Stimulated activated naive CD4-positive, alpha-beta T cell (primary cell): Measurements from ENCODE around the gene FEM1C.

Experiments used
- DNase-seq, 6 experiments: peaks; one replicate each; lab custom pipeline; 2025; lab: John Stamatoyannopoulos, UW

The FEM1C gene

DNA sequence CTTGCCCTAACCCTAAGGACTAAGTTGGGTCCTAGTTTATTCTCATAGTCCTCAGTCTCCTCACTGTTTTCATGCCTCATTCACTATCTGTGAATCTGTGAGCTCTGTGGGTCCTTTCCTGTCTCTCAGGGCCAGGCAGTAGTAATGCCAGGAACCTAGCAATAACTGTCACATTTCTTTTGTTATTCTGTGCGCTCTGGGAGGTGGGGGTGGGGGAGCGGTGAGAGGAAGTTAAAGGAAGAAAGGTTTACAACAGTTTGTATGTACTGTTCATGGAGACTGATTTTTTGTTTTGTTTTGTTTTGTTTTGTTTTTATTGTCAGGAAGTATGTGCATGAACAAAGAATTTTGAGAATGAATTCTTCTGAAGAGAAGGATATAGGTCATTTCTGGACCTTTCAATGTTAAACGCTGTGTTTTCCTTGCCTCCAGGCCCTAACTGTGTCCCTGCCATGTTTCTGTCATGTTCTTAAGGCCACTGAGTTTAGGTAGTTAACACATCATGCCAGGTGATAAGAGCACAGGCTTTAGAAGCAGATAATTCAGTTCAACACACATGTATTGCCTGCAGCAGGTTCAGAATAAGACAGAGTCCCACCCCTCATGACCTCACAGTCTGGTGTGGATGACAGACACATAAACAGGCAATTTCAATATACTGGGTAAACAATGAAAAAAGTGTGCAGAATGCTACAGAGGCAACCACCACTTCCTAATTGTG lies 13.3 kb upstream of the FEM1C start:
- peak in 1 of 6 experiments; percentile 8 for DNase-seq

DNA sequence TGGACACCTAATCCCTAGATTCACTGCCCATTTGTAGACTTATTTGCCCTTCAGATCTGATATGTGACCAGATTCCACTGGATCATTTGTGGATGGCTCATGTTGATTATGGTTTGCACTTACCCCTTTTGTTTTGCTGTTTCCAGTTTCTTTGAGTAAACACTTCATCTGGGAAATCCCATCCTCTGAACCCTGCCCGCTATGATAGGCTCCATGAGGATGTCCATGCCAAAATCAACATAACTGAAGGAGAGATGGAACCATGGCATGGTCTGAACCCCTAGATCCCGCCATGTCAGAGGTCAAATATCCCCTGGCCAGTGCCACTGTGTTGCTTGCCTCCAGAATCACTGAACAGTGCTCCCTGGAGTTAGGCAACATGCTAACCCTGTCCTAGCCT lies 11.7 kb upstream of the FEM1C start:
- DNase-seq, result no peak

GRCh38 chr5:115555084-115555633 lies 10.6 kb upstream of the FEM1C start:
- DNase-seq, result no peak

DNA sequence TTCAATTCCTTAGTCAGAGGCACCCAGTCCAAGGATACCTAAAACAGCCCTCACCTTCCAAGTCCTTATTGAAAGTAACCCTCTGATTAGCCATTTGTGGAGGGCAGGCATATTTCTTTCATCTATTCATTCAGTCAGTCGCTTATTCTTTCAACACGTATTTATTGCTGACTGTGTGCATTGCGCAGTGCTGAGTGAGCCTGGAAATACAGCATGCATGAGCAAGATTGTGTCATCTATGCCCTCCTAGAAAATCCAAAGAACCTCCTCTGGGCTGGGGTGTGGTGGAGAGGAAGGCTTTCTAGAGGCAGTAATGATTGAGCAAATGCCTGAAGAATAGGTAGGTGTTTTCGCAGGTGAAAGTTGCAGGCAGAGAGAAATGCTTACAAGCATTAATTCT lies 8.5 kb upstream of the FEM1C start:
- DNase-seq, result no peak

- no peak for DNase-seq
Measured at GRCh38 chr5:115551415-115551814, 6.8 kb upstream of the FEM1C start.

GRCh38 chr5:115549154-115549553 lies 4.6 kb upstream of the FEM1C start:
- peak in 1 of 6 experiments; percentile 5 for DNase-seq

DNA sequence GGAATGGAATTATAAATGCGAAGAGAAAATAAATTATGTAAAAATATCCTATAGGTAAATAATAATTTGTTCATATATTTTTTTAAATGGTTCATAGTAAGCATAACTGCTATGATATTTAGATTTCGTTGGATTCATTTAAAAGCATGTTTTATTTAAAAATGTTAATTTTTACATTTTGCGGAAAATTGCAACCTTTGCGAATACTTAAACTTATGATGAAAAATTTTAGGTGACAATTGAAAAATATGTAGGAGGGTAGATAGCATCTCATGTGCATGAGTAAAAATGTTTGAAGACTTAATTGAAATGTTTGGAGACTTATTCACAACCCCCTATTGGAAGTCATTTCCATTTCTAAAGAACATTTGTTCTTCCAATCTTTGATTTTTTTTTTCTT lies 4.1 kb upstream of the FEM1C start:
- DNase-seq, result no peak

DNA sequence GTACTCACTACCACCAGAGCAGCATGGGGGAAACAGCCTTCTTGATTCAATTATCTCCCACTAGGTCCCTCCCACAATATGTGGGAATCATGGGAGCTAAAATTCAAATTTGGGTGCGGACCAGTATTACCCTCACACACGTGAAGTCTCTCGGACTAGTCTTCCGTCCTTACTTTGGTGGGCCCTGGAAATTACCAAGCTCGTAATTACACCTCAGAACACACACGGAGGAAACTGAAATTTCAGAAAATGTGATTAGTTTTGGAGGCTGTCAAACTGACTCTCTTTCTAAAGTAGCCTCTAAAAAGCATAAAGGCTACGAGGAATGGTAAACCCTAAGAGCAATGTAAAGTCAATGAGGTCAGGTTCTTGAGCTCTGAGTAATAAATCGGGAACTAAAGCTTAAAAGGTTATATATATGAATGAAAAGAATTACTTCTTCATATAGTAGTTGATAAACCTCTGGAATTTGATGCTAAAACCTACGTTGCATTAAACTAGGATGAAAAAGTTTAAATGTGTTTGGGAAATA lies 842 bp upstream of the FEM1C start:
- no peak for DNase-seq

DNA sequence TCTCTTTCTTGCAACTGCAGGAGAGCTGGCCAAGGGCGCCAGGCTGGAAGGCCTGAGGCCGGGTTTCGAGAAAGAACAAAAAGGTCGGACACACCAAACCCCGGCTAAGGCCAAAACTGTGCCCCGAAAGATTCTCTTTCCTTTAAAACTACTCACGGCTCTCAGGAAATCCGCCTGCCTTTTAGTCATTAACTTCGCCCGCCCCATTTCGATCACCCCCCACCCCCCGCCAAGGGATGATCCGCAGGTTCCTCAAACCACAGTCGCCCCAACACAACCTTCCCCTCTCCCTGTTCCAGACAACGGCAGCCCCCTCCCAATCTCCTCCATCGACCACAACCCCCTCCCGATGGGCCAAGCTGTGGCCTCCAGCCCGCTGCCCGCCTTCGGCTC lies 536 bp downstream of the FEM1C start:
- DNase-seq, result peak; percentile 43 to 80 (median 68)

DNA sequence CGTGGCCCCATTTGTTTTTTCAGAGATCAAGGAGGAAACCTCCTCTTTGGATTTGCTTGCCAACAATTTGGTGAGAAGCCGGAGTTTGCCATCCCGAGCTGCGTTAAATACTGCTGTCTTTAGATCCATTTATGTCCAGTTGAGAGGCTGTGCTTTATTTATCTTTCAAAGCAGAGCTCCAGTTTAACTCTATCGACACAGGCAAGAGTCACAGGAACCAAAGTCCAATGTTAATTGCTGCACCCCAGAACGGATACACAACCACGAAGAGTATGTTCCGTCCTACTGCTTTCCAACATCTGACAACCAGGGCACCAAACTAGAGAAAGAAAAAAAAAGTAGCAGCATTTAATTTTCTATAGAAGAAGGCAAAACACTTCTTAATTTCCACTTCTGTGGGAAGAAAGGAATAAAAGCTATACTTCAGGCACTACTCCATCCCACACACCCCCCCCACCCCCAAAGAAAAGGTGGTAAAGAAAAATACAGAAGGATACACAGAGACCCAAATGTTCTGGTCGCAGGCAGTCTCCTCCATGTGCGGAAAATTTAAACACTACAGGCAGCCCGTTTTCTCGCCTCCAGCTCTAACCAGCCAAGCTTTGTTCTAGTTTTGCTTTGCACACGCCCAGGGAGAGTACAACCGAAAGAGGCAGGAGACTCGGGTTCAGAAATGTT lies 1.1 kb downstream of the FEM1C start:
- DNase-seq, result peak in 3 of 6 experiments; percentile 20 to 70 (median 45)

DNA sequence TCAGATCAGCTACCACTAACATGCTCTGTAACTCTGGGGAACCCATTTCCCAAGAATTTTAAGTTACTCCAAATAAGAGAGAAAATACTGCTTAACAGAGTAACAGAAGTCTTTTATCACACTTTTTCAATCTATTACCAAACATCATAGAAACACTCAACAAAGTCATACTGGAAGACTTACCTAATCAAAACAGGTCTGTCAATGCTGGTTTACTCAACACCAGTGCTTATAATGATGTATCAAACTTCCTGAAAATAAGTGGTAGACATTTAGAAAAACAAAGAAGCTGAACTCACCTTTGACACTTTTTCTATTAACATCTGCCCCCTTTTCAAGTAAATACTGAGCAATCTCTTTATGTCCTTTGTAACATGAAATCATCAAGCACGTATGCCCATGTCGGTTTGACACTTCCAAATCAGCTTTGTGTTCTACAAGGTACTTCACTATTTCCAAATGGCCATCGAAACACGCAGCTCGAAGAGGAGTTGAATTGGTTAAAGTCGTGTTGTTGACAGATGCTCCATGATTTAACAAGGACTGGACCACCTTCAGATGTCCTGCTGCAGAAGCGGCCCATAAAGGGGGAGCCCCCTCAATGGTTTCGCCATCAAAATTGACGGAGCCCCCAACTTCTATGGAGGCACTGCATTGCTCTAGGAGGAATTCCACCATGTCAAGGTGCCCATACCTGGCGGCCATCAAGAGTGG lies 1.8 kb downstream of the FEM1C start:
- DNase-seq, result no peak

GRCh38 chr5:115542086-115542485 lies 2.5 kb downstream of the FEM1C start:
- DNase-seq, result no peak

- DNase-seq, result no peak
Measured at GRCh38 chr5:115541611-115542010, 3.0 kb downstream of the FEM1C start.

DNA sequence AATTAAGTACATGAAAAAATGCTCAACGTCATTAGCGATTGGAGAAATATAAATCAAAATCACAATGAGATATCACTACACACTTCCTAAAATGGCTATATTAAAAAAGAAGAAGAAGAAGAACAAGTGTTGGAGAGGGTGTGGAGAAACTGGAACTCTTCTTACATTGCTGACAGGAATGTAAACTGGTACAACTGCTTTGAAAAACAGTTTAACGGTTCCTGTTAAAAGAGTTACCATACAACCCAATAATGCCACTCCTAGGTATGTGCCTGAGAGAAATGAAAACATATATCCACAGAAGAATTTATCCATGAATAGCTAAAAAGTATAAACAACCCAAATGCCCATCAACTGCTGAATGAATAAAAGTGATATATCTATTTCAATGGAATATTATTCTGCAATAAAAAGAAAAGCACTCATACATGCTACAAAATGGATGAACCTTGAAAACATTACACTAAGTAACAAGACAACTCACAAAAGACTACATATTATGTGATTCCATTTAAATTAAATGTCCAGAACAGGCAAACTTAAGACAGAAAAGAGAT lies 9.0 kb downstream of the FEM1C start:
- DNase-seq, result no peak

DNA sequence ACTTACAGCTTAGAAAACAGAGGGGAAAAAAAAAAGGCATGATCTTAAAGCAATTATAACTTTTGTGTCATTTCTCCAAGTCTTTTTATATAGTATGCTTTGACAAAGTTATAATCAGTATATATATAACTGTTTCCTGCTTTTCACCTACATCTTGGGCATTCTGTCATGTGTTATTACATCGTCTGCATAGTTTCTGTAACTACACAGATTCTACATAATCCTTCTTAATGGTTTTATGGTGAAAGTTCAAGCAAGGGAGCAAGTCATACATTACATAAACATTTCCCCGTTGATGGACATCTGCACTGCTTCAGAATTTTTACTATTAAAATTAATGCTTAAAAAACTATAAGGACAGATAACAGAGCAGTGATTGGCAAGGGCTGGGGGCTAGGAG lies 12.1 kb downstream of the FEM1C start:
- DNase-seq, result no peak

DNA sequence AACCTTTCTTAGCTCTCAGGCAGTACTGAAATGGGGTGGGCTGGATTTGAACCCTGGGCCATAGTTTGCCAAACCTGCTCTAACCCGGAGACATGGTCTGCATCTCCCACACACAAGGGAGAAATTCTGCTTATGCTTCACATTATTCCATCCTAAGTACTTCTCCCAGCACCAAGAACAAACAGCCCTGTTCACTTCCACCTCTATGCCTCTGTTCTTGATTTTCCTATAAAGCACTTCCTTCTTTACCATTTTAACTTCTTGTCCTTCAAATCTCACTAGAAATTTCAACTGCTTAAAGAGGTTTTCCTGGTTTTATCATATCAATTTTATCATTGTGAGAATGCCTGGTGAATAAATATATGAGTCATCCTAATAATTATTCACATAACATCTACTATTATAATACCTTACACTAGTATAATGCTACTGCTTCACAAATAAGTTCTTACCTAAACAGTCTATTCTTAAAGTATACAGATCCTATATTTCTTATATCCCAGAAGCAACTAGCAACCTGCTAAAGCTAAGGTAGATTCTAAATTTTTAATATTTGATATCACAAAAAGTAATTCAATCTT lies 12.7 kb downstream of the FEM1C start:
- DNase-seq, result no peak

GRCh38 chr5:115531380-115531779 lies 13.2 kb downstream of the FEM1C start:
- no peak for DNase-seq

GRCh38 chr5:115530426-115530825 lies 14.1 kb downstream of the FEM1C start:
- DNase-seq, result no peak

DNA sequence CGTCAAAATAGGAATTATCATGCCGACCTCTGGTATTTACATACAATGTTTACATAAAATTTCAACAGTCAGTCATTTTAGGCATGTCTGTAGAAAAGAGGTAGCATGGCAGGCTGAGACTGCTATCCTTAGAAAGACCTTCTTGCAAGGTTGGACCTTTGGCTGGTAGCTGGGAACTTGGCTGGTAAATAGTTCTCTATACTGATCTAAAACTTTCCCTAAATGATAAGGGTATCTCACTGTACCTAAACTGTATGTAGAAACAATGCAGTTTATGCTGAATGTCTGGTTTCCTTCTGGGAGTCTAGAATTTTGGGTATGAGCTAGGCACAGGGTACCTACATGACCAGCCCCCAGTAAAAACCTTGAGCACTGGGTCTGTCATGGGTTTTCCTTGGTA lies 18.0 kb downstream of the FEM1C start:
- no peak for DNase-seq

DNA sequence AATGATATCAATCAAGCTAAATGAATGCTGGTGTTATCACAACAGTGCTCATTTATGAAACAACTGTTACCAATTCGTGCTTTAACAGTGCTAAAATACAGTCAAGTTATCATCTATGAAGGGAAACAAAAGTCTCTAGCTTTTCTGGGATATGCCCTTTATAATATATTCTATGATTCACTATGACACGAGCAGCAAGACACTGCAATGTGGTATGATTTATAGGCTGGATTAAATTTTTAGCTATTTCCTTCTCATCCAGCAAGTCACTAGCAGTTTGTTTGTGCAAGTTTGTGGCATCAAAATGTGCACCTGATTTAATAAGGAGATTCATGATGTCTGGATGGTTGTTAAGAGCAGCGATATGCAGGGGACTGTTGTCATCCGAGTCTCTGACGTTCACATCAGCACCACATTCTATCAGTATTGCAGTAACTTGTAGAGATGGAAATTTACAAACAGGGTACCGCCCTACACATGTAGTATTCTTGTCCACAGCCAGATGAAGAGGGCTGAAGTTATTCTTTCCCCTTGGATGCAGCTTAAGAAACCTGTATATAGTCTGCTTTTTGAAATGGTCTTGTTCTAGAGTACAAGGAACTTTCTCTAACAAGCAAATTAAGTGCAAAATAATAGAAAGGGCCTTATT lies 20.3 kb downstream of the FEM1C start:
- DNase-seq, result no peak

DNA sequence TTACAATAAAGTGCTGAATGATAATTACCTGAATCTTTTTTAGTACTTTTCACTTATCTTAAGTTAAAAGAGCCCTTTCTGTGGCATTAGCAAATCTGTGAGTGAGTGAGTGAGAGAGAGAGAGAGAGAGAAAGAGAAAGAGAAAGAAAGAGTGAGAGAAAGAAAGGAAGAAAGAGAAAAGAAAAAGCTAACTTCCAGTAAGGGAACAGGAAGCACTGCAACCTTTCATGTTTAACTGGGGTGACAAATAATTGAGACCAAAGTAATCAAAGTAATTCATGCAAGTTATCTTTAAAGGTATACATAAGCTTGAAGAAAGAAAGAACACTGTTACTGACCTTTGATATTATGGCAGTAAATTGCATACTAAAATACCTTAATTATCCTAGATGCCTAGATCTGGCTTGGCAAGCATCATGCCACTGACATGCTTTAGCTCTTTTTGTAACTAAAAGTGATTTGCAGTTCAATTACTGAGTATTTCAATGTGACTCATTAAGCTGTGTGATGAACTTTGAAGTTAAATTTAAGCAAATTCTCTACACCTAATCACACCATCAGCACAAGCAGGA lies 21.7 kb downstream of the FEM1C start:
- DNase-seq, result no peak
